ENCODE results near the gene STARD13.

DNA sequence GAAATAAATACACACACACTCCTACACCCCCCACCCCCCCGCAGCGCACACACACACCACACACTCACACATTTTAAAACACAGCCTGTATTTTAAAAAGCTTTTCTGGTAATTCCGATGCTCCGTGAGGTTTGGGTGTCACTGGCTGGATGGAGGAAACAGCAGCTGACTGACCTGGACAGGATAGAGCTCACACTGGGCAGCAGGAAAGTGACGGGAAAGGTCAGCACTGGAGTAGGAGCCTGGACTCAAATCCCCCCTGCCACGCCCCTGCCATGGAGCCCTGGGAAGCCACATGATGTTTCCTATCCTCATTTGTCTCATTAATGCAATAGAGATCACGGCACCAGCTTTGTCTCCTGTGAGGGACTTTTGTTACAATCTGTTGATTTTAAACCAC, 49.3 kb upstream of the STARD13 start:
- TF ChIP-seq, protein P1, sequence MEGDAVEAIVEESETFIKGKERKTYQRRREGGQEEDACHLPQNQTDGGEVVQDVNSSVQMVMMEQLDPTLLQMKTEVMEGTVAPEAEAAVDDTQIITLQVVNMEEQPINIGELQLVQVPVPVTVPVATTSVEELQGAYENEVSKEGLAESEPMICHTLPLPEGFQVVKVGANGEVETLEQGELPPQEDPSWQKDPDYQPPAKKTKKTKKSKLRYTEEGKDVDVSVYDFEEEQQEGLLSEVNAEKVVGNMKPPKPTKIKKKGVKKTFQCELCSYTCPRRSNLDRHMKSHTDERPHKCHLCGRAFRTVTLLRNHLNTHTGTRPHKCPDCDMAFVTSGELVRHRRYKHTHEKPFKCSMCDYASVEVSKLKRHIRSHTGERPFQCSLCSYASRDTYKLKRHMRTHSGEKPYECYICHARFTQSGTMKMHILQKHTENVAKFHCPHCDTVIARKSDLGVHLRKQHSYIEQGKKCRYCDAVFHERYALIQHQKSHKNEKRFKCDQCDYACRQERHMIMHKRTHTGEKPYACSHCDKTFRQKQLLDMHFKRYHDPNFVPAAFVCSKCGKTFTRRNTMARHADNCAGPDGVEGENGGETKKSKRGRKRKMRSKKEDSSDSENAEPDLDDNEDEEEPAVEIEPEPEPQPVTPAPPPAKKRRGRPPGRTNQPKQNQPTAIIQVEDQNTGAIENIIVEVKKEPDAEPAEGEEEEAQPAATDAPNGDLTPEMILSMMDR (IDR thresholded peaks at IDR 0.05): no peak
- no peak for TF ChIP-seq POLR2A (IDR thresholded peaks at IDR 0.05)
